Measurements from ENCODE around the gene NPBWR2. TPM values are rescaled to one million over a fixed set of nuclear protein-coding genes. Genes with fewer than 3 reads are reported as not detected.
"Not testable (repeated sequence)": the region's sequence is repeated elsewhere in the genome, so short reads cannot be mapped to it uniquely, and the experiment has no call there.

The NPBWR2 gene
- total RNA-seq, 1 experiment from 2014 or later: not detected

- no peak for DNase-seq (ENCODE audit: low read depth)
These were observed 11.9 kb upstream of the NPBWR2 start for GRCh38 chr20:64119301-64119680.

GRCh38 chr20:64117432-64117777, 10.0 kb upstream of the NPBWR2 start:
- not testable (repeated sequence) for DNase-seq (ENCODE audit: low read depth)

- DNase-seq (ENCODE audit: low read depth): no peak
These were observed 9.4 kb upstream of the NPBWR2 start for GRCh38 chr20:64116541-64117431.

GRCh38 chr20:64116016-64116415, 8.7 kb upstream of the NPBWR2 start:
- no peak for DNase-seq (ENCODE audit: low read depth)

- no peak for DNase-seq (ENCODE audit: low read depth)
These were observed 8.0 kb upstream of the NPBWR2 start for GRCh38 chr20:64115171-64115911.

- no peak for DNase-seq (ENCODE audit: low read depth)
These were observed 7.1 kb upstream of the NPBWR2 start for GRCh38 chr20:64114356-64114971.

- no peak for DNase-seq (ENCODE audit: low read depth)
These were observed 6.5 kb upstream of the NPBWR2 start for GRCh38 chr20:64113796-64114355.

GRCh38 chr20:64113444-64113775, 6.0 kb upstream of the NPBWR2 start:
- no peak for DNase-seq (ENCODE audit: low read depth)

GRCh38 chr20:64112691-64113443, 5.5 kb upstream of the NPBWR2 start:
- no peak for DNase-seq (ENCODE audit: low read depth)

- DNase-seq (ENCODE audit: low read depth): no peak
These were observed 4.7 kb upstream of the NPBWR2 start for GRCh38 chr20:64111841-64112641.

GRCh38 chr20:64110411-64111068, 3.2 kb upstream of the NPBWR2 start:
- DNase-seq (ENCODE audit: low read depth): no peak

- no peak for DNase-seq (ENCODE audit: low read depth)
These were observed 2.5 kb upstream of the NPBWR2 start for GRCh38 chr20:64109831-64110391.

- no peak for DNase-seq (ENCODE audit: low read depth)
These were observed 1.6 kb upstream of the NPBWR2 start for GRCh38 chr20:64108731-64109681.

- DNase-seq (ENCODE audit: low read depth): no peak
These were observed 532 bp upstream of the NPBWR2 start for GRCh38 chr20:64107736-64108457.

- DNase-seq (ENCODE audit: low read depth): no peak
These were observed 867 bp downstream of the NPBWR2 start for GRCh38 chr20:64106435-64106961.

- DNase-seq (ENCODE audit: low read depth): no peak
These were observed 1.4 kb downstream of the NPBWR2 start for GRCh38 chr20:64105846-64106434.

Measured in LHCN-M2 (cell line).